ENCODE measurements around the gene MAP4K4.

Gene MAP4K4

DNA sequence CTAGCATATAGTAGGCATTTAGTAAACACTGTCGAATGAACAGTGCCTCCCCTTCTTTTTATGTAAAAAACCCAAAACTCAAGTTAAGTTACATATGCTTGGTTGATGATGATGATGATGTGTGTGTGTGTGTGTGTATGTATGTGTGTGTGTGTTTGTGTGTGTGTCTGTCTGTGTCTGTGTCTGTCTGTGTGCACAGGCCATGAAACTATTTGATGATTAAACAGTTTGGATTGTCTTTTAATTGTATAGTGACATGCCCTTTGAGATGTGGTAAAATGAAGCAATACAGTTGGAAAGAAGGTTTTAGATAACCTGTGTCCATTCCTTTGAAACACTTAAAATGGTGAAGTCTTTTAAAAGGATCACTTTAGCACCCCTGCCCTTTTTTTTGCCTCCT, 105.6 kb downstream of the MAP4K4 start:
- H3K4me3 ChIP-seq (ENCODE audit: low read length) = no peak overlapping the region
- DNase-seq (ENCODE audit: low read depth) = peak; percentile 78
- TF ChIP-seq, protein P1, sequence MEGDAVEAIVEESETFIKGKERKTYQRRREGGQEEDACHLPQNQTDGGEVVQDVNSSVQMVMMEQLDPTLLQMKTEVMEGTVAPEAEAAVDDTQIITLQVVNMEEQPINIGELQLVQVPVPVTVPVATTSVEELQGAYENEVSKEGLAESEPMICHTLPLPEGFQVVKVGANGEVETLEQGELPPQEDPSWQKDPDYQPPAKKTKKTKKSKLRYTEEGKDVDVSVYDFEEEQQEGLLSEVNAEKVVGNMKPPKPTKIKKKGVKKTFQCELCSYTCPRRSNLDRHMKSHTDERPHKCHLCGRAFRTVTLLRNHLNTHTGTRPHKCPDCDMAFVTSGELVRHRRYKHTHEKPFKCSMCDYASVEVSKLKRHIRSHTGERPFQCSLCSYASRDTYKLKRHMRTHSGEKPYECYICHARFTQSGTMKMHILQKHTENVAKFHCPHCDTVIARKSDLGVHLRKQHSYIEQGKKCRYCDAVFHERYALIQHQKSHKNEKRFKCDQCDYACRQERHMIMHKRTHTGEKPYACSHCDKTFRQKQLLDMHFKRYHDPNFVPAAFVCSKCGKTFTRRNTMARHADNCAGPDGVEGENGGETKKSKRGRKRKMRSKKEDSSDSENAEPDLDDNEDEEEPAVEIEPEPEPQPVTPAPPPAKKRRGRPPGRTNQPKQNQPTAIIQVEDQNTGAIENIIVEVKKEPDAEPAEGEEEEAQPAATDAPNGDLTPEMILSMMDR (IDR thresholded peaks at IDR 0.05; ENCODE audit: insufficient read depth, low read depth, low read length, missing control alignments) = no peak

DNA sequence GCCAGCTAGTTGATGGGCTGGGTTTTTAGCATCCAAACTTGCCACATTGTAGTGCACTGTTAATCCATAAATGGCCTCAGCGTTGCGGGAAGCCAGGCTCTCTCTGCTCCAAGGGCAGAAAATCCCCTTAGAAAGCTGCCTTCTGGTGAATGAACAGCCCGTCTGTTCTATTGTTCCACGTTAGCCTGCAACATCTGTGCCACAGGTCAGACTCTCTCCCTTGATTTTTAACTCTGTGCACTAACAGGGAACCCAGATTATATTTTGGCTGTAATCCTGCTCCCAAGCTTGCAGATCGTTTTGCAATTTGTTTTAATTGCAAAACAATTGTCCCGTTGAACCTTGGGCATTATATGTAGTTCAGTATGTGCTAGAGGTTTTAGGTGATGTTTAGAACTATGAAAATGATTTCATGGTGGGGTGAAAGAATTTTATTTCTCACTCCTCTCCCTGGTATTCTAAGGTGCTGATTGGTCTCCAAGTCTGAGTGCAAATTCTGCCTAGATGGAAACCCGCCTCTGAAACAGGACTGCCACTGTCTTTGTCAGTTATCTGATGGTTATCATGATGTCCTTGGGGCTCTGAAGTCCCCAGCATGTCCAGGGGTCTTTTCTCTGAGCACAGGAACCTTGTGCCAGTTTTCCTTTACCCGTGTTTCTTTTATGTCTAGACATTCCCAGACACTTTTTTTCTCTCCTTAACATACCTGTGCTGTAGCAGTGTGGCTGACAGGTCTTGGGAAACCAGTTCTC, 106.6 kb downstream of the MAP4K4 start:
- no peak for DNase-seq (ENCODE audit: low read depth)

DNA sequence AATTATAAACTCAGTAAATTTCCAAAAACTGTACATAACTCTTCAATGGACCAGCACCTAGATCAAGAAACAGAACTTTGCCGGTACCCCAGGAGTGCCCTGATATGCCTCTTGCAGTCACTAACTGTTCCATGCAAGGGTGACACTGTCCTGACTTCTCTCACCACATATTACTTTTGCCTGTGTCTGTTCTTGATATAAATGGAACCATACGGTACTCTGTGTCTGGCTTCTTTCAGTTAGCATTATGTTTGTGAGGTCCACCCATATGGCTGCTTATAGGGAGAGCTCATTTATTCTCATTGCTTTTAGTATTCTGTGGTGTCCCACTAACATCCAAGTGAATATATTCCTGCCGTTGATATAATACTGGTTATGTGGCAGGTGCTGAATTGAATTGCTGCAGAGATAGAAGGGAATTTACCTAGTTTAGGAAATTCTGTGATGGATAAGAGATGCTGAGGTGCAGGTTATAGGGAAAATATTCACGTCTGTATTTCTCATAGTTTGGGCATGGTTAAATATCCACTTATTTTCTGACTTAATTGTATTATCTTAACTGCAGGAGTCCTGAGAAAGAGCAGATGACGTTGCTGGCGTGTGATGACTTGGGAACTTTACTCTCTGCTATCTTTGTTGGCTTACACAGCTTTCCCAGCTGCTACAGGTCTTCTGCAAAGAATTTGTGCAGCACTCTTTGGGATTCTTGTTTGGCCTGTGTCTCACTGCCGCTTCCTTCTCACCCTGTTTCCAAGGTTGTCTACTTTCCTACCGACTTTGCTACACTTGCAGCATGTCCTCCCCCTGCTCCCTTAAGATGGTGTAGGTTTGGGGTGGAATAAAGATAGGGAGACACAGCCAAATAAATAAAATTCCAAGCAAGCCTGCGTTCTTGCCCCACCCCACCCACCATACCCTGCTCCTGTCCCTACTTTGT, 107.9 kb downstream of the MAP4K4 start:
- DNase-seq (ENCODE audit: low read depth) = no peak
- no peak overlapping the region for H3K4me3 ChIP-seq (ENCODE audit: low read length)
- TF ChIP-seq, protein P1 (IDR thresholded peaks at IDR 0.05; ENCODE audit: insufficient read depth, low read depth, low read length, missing control alignments) = no peak

More for the DNA sequence above, 106.6 kb downstream of the MAP4K4 start:
- TF ChIP-seq, protein P1 (IDR thresholded peaks at IDR 0.05; ENCODE audit: insufficient read depth, low read depth, low read length, missing control alignments) = no peak
- no peak overlapping the region for H3K4me3 ChIP-seq (ENCODE audit: low read length)

DNA sequence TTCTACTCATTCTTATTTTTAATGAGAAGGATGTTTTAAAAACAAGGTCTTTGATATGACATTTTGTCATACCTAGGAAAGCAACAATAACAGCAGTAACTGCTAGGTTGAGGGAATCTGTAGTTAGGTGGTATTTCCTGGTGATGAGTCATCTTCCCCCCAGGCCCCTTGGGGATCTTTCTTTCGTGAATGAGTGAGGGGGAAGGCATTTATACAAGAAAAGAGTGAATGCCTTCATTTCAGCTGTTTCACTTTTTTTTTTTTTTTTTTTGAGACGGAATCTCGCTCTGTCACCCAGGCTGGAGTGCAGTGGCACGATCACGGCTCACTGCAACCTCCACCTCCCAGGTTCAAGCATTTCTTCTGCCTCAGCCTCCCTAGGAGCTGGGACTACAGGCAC, 108.6 kb downstream of the MAP4K4 start:
- TF ChIP-seq, protein P1 (IDR thresholded peaks at IDR 0.05; ENCODE audit: insufficient read depth, low read depth, low read length, missing control alignments) = no peak
- no peak overlapping the region for H3K4me3 ChIP-seq (ENCODE audit: low read length)
- DNase-seq (ENCODE audit: low read depth) = peak; percentile 75

DNA sequence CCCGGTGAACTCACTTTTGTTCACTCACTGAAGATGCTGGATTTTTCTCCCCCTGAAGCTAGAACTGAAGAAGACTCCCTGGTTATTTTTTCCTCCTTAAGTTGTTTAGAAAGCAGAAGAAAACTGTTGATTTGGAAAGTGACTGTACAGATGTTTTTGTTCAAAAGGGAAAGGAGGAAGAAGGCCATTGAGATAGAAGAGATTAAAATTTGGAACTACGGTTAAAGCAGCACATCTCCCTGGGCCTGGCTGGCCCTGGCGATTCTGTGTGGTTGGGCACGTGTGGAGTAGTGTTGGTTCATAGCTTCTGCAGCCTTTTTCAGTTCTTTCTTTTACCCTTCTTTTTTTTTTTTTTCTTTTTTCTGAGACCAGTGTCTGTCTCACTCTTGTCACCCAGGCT, 109.2 kb downstream of the MAP4K4 start:
- no peak for DNase-seq (ENCODE audit: low read depth)
- no peak overlapping the region for H3K4me3 ChIP-seq (ENCODE audit: low read length)
- TF ChIP-seq, protein P1 (IDR thresholded peaks at IDR 0.05; ENCODE audit: insufficient read depth, low read depth, low read length, missing control alignments) = no peak

DNA sequence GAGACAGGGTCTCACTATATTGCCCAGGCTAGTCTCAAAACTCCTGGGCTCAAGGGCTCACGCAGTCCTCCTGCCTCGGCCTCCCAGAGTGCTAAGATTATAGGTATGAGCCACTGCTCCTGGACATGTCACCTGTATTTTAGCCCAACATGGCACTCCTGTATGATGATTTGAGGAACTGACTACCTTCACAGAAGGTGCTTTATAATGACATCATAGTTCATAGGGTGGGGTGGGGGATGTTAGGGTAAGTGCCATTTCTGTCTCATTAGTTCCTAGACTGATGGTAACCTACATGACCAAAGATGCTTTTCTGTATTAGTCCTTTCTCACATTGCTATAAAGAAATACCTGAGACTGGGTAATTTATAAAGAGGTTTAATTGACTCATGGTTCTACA, 109.7 kb downstream of the MAP4K4 start:
- no peak for DNase-seq (ENCODE audit: low read depth)
- TF ChIP-seq, protein P1 (IDR thresholded peaks at IDR 0.05; ENCODE audit: insufficient read depth, low read depth, low read length, missing control alignments) = no peak

More for the DNA sequence above, 109.7 kb downstream of the MAP4K4 start:
- H3K4me3 ChIP-seq (ENCODE audit: low read length) = no peak overlapping the region
